MM.1S (cell line): ENCODE results near the gene NCAPH2.

ENCODE experiments used
- DNase-seq: peaks from one replicate; pipeline ENCODE4 v3.0.0-alpha.2; 2015
- H2AFZ ChIP-seq: fragments of 300-600 bp; sonication (generic); 2 replicates; pipeline ENCODE4 v1.6.0; 2016; ENCODE audit warnings: antibody characterized with exemption, low read length
- H3F3A ChIP-seq: fragments of 300-600 bp; sonication (generic); 2 replicates; pipeline ENCODE4 v1.6.1; 2016; ENCODE audit warnings: mild to moderate bottlenecking, antibody characterized with exemption, low read length, moderate library complexity, mixed read lengths; ENCODE audit not compliant: insufficient read depth
- H3K27ac ChIP-seq: fragments of 300-600 bp; sonication (generic); 2 replicates; pipeline ENCODE4 v1.5.1; 2016; ENCODE audit warnings: mild to moderate bottlenecking, low read length
- H3K27me3 ChIP-seq: fragments of 300-600 bp; sonication (generic); replicated peaks from 2 replicates; pipeline ENCODE4 v1.6.0; 2016; ENCODE audit warnings: low read length; ENCODE audit not compliant: insufficient read depth
- H3K36me3 ChIP-seq: fragments of 300-600 bp; sonication (generic); replicated peaks from 2 replicates; pipeline ENCODE4 v1.6.1; 2016; ENCODE audit warnings: mild to moderate bottlenecking, low read length, mixed read lengths; ENCODE audit not compliant: insufficient read depth
- H3K4me1 ChIP-seq: fragments of 300-600 bp; sonication (generic); 2 replicates; pipeline ENCODE4 v1.6.1; 2016; ENCODE audit warnings: low read length, mixed read lengths
- H3K4me2 ChIP-seq: fragments of 300-600 bp; sonication (generic); 2 replicates; pipeline ENCODE4 v1.6.0; 2016; ENCODE audit warnings: low read depth, low read length
- H3K4me3 ChIP-seq: fragments of 300-600 bp; sonication (generic); 2 replicates; pipeline ENCODE4 v1.5.1; 2016; ENCODE audit warnings: low read length, mixed read lengths
- H3K79me2 ChIP-seq: fragments of 300-600 bp; sonication (generic); 2 replicates; pipeline ENCODE4 v1.6.1; 2016; ENCODE audit warnings: mixed run types, low read length, mixed read lengths
- H3K9ac ChIP-seq: fragments of 300-600 bp; sonication (generic); 2 replicates; pipeline ENCODE4 v1.6.1; 2016; ENCODE audit warnings: low read length, mixed read lengths
- H3K9me2 ChIP-seq: fragments of 300-600 bp; sonication (generic); replicated peaks from 2 replicates; pipeline ENCODE4 v1.6.1; 2016; ENCODE audit warnings: mild to moderate bottlenecking, low read length, mixed read lengths; ENCODE audit not compliant: insufficient read depth
- H3K9me3 ChIP-seq: fragments of 300-600 bp; sonication (generic); replicated peaks from 2 replicates; pipeline ENCODE4 v1.6.1; 2016; ENCODE audit warnings: mild to moderate bottlenecking, low read length, mixed read lengths; ENCODE audit not compliant: insufficient read depth
- H4K20me1 ChIP-seq: fragments of 300-600 bp; sonication (generic); 2 replicates; pipeline ENCODE4 v1.6.1; 2016; ENCODE audit warnings: mild to moderate bottlenecking, low read length, moderate library complexity, mixed read lengths; ENCODE audit not compliant: insufficient read depth
- EZH2 ChIP-seq: fragments of 300-600 bp; sonication (generic); optimal IDR thresholded peaks from 2 replicates; pipeline ENCODE3; 2017; ENCODE audit warnings: low read depth, mild to moderate bottlenecking, antibody characterized with exemption, low read length, mixed read lengths
- EZH2phosphoT487 ChIP-seq: fragments of 300-600 bp; sonication (generic); IDR thresholded peaks from 2 replicates; pipeline ENCODE4 v1.6.1; 2018; ENCODE audit warnings: antibody characterized with exemption, low read length
- TF ChIP-seq, protein P1 (sequence below): fragments of 300-600 bp; sonication (generic); IDR thresholded peaks from 2 replicates; pipeline ENCODE4 v1.5.1; 2016; ENCODE audit warnings: antibody characterized with exemption, low read length, mixed read lengths

NCAPH2 gene

DNA sequence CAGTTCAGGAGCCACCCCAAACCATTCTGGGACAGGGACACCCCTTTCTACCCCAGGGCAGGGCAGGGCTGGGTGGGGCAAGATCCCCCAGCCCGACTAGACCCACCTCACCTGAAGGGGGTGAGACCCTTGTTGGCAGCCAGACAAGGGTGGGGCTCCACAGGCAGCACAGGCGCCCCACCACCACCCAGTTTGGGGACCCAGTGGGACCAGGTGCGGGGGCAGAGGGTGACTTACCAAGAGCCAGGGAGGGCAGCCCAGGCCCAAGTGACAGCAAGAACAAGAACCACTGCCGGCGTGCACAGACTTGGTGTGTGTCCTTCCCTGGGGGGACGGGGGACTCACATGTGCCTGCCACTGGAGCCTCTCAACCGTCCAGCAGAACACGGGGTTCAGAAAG lies 24.5 kb upstream of the NCAPH2 start:
- H3F3A ChIP-seq, result no peaks in the 10 kb centered on the region
- no peaks in the 10 kb centered on the region for H3K36me3 ChIP-seq
- H3K9me2 ChIP-seq, result no peaks in the 10 kb centered on the region
- no peak overlapping the region for H3K27ac ChIP-seq
- no peak overlapping the region for H2AFZ ChIP-seq
- no peaks in the 10 kb centered on the region for H3K9me3 ChIP-seq
- no peak for DNase-seq
- no peak for TF ChIP-seq EZH2phosphoT487
- TF ChIP-seq EZH2, result no peak
- TF ChIP-seq, protein P1, sequence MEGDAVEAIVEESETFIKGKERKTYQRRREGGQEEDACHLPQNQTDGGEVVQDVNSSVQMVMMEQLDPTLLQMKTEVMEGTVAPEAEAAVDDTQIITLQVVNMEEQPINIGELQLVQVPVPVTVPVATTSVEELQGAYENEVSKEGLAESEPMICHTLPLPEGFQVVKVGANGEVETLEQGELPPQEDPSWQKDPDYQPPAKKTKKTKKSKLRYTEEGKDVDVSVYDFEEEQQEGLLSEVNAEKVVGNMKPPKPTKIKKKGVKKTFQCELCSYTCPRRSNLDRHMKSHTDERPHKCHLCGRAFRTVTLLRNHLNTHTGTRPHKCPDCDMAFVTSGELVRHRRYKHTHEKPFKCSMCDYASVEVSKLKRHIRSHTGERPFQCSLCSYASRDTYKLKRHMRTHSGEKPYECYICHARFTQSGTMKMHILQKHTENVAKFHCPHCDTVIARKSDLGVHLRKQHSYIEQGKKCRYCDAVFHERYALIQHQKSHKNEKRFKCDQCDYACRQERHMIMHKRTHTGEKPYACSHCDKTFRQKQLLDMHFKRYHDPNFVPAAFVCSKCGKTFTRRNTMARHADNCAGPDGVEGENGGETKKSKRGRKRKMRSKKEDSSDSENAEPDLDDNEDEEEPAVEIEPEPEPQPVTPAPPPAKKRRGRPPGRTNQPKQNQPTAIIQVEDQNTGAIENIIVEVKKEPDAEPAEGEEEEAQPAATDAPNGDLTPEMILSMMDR, result no peak
- peaks cover 14% of the 10 kb centered on the region for H3K27me3 ChIP-seq
- no peaks in the 10 kb centered on the region for H4K20me1 ChIP-seq
- no peaks in the 10 kb centered on the region for H3K4me1 ChIP-seq
- H3K9ac ChIP-seq, result no peak overlapping the region
- no peaks in the 10 kb centered on the region for H3K79me2 ChIP-seq
- no peak overlapping the region for H3K4me3 ChIP-seq
- H3K4me2 ChIP-seq, result no peak overlapping the region

DNA sequence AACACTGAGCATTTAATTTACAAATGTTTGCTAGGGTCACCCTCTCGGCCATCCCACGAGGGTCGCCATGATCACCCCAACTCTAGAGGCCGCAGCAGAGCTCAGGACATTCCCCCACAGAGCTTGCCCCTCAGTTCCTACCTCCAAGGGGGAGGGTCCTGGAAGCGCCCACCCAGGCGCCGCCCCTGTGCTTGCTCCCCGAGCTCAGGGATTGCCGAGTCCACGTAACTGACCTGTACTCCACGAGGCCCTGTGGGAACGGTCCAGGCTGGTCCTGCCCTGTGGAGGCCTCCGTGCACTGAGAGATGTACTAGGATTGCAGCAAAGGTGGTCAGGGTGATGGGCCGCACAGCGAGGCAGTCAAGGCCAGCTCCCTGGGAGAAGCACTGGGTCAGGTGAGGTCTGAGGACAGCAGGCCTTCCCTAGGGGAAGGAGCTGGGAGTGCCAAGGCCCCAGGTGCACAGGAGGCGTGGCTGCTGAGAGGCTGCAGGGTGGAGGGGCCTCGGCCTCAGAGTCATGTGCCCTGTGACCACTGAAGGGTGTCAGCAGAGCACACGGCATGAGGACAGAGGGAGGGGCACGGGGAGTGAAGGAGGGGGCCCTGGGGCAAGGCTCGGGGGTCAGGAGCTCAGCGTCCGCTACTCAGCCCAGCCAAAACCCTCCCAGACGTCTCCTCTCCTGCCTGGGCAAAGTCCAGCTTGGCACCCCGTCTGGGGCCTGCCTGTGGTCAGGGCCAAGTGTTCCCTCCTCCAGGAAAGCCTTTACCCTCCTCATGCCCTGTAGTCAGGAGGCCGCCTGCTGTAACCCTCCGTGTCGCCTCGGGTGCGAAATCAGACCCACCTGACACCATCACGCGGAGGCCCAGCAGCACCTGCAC lies 23.8 kb upstream of the NCAPH2 start:
- Histone ChIP-seq H3K9me3 (no peaks in the 10 kb centered on the region), H2AFZ (no peak overlapping the region), H3K4me1 (no peaks in the 10 kb centered on the region), H3K9me2 (no peaks in the 10 kb centered on the region), H3K36me3 (no peaks in the 10 kb centered on the region), H3K27ac (no peak overlapping the region), H3K4me3 (no peak overlapping the region), H3K9ac (no peak overlapping the region), H3F3A (no peaks in the 10 kb centered on the region), H4K20me1 (no peaks in the 10 kb centered on the region), H3K4me2 (no peak overlapping the region), H3K27me3 (peaks cover 9% of the 10 kb centered on the region; the same call in 1 of the 2 replicates), H3K79me2 (no peaks in the 10 kb centered on the region)
- TF ChIP-seq, protein P1, result no peak
- TF ChIP-seq EZH2phosphoT487 (no peak), EZH2 (no peak)
- DNase-seq, result no peak

DNA sequence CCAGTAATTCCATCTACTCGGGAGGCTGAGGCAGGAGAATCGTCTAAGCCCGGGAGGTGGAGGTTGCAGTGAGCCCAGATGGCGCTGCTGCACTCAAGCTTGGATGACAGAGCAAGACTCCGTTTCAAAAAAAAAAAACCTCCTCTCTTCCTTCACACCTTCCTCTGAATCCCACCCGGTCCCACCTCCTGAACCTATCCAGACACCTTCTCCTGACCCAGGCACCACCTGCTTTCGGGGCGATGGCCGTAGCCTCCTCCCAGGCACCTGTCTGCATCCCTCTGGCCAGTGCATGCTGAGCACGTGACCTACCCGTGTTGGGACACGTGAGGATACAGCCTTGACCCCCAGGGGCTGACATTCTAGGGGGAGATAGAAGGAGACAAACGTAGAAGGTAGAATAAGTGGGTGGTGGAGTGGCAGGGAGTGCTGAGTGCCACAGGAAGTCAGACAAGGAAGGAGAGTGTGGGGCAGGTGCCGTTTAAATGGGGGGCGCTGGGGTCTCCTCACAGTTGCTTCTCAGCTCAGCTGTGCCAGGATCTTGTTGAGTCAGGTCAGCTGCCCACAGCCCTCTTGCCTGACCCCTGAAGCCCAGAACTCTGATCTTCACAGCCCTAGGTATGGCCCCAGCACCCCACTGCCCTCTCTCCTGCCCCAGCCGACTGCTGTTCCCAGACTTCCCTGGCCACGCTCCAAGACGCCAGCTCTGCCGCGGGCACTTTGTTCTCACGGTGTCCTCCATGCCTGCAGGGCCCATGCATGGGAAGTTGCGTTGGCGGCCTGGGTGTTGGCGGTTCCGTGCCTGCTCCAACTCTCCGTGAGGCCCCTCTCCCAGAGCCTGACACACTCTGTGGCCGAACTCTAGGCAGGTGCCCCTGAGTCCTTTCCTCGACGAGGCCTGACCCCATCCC lies 22.5 kb upstream of the NCAPH2 start:
- H3K9me2 ChIP-seq, result no peaks in the 10 kb centered on the region
- no peak overlapping the region for H3K4me2 ChIP-seq
- H3K4me3 ChIP-seq, result no peak overlapping the region
- no peak overlapping the region for H2AFZ ChIP-seq
- H3K36me3 ChIP-seq, result no peaks in the 10 kb centered on the region
- H3K79me2 ChIP-seq, result no peaks in the 10 kb centered on the region
- H3K27me3 ChIP-seq, result 0 out of 2 replicates have a peak, but pooled peaks cover under 1% of the 10 kb centered on the region
- DNase-seq, result no peak
- no peaks in the 10 kb centered on the region for H4K20me1 ChIP-seq
- no peaks in the 10 kb centered on the region for H3K4me1 ChIP-seq
- no peak for TF ChIP-seq EZH2
- TF ChIP-seq, protein P1, result no peak
- TF ChIP-seq EZH2phosphoT487, result no peak
- no peaks in the 10 kb centered on the region for H3F3A ChIP-seq
- H3K9me3 ChIP-seq, result no peaks in the 10 kb centered on the region
- H3K27ac ChIP-seq, result no peak overlapping the region
- no peak overlapping the region for H3K9ac ChIP-seq
